GM12874 (cell line): ENCODE results near the gene BLNK.

Source experiments
- TF ChIP-seq, protein P1 (sequence below): IDR thresholded peaks from 2 replicates; pipeline ENCODE4 v1.5.1; 2011; ENCODE audit warnings: low read depth, mild to moderate bottlenecking, control low read depth, low read length, moderate library complexity; ENCODE audit not compliant: insufficient read depth

BLNK gene

DNA sequence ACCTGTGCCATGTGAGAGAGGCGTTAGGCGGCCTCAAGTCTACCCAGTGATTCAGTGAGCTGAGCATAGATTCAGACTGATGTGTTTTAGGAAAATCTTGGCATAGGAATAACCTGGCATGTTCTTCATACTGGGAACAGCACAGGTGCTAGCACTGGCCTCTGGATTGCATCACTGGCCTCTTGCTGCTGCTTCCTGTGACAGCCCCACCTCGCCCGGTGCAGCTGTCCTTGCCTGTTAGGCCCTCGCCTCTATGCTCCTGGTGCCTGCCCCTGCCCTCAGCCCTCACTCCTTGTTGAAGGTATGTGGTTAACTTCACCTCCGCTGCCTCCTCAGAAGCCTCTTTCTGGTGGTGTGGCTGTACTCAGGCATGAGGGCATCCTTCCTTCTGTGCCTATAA, 46.2 kb downstream of the BLNK start:
- TF ChIP-seq, protein P1, sequence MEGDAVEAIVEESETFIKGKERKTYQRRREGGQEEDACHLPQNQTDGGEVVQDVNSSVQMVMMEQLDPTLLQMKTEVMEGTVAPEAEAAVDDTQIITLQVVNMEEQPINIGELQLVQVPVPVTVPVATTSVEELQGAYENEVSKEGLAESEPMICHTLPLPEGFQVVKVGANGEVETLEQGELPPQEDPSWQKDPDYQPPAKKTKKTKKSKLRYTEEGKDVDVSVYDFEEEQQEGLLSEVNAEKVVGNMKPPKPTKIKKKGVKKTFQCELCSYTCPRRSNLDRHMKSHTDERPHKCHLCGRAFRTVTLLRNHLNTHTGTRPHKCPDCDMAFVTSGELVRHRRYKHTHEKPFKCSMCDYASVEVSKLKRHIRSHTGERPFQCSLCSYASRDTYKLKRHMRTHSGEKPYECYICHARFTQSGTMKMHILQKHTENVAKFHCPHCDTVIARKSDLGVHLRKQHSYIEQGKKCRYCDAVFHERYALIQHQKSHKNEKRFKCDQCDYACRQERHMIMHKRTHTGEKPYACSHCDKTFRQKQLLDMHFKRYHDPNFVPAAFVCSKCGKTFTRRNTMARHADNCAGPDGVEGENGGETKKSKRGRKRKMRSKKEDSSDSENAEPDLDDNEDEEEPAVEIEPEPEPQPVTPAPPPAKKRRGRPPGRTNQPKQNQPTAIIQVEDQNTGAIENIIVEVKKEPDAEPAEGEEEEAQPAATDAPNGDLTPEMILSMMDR, result no peak

DNA sequence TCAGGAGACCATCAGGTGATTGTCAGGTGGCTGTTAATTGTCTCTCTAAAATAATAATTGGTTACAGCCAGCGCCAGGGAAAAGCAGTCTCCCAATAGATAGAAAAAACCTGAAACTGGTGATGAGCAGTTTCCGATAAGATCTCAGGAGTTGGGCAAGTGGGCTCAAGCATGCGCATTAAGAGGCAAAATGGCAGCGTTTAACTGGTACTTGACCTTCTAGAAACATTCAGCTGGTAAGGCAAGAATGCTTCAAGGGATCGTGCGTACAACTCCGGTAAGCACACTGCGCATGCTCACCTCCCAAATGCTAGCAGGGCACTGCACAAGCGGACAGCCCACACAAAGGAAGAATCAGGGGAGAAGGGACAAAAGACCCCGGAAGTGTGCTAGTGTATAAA, 48.5 kb downstream of the BLNK start:
- TF ChIP-seq, protein P1, result no peak

DNA sequence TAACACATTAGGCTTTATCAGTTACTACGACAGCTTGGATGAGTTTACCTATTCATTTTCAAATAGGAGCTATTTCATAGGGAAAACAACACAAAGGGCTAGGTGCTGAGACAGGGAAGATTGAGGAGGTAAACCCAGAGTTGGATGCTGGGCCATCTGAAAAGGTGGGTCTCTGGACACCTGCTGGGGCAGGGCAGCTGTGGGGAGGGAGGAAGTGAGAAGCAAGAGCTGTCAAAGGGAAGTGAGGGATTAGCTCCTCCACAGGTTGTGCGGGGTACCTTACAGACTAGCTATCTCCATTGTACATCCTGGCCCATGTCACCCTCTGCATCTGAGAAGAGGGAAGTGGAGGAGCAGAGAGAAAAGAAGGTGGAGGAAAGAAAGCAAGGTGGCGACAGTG, 48.9 kb downstream of the BLNK start:
- TF ChIP-seq, protein P1, result no peak

DNA sequence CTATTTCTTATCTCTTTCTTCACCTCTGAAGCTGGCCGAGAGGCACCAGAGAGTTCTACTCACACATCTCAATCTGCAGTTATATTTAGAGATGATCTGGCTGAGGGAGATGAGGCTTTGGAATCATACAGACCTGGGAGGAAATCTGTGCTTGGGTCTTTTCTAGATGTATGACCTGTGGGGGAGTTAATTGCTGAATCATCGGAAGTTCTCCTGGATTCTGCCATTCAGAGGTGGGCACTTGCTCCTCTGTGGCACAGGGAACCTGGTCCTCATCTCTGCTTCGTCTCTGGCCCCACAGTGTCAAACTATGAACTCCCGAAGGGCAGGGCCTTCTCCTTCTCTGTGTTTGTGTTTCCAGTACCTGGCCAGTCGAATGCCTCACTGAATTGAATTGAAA, 52.5 kb downstream of the BLNK start:
- TF ChIP-seq, protein P1, result no peak

DNA sequence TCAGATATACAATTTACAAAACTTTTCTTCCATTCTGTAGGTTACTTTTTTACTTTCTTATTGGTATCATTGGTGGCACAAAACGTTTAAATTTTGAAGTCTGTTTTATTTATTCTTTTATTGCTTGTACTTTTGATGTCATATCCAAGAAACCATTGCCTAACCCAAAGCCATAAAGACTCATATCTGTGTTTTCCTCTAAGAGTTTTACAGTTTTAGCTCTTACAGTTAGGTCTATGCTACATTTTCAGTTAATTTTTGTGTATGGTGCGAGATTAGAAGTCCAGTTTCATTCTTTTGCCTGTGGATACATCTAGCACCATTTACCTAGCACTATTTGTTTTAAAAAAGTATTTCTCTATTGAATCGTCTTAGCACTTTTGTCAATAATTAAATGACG, 53.7 kb downstream of the BLNK start:
- TF ChIP-seq, protein P1, result no peak

DNA sequence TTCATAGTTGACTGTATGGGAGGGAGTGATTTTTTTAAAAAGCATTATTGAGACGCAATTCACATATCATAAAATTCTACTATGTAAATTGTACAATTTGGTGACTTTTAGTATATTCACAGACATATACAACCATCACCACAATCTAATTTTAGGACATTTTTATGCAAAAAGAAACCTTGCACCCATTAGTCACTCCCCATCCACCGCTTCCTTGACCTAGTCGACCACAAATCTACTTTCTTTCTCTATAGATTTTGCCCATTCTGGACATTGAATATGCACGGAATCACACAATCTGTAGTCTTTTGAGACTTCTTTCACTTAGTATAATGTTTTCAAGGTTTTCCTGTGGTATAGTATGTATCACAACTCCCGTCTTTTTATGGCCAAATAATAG, 54.6 kb downstream of the BLNK start:
- TF ChIP-seq, protein P1, result no peak

DNA sequence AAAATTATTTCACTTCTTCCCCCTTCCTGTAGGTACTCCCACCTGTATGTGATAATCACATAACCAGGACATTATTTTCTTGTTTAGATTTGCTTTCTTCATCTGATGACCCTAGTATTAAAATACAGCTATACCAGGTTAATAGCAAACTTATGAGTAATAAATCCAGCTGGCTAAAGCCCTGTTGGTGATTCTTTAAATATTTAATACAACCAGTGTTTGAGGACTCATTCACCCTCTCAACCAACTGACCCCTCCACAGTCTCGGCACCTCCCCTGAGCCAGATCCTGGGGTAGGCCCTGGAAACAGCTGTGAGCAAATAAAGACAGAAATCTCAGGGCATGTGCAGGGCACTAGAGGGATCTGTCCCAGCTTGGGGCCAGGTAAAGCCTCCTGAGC, 58.5 kb downstream of the BLNK start:
- TF ChIP-seq, protein P1, result no peak

DNA sequence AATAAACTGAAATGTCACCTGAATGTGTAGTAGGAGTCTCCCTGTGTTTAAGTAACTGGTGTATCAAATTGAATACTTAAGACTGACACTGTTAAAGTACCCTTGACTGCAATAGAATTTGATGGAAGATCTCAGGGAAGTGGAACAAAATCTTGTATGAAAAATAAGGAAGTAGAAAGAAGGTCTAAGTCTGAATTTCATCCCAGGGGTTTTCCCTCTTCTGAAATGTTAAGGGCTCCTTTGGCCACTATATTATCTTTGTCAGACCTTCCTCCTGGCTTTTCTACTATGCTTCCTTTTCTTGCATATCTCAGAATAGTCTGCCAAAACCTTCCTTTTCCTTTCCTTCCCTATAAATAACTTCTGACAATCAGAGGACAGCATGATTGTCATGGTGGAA, 59.6 kb downstream of the BLNK start:
- TF ChIP-seq, protein P1, result no peak
